Measurements from ENCODE around the gene RPS6KL1.

Gene RPS6KL1, protein sequence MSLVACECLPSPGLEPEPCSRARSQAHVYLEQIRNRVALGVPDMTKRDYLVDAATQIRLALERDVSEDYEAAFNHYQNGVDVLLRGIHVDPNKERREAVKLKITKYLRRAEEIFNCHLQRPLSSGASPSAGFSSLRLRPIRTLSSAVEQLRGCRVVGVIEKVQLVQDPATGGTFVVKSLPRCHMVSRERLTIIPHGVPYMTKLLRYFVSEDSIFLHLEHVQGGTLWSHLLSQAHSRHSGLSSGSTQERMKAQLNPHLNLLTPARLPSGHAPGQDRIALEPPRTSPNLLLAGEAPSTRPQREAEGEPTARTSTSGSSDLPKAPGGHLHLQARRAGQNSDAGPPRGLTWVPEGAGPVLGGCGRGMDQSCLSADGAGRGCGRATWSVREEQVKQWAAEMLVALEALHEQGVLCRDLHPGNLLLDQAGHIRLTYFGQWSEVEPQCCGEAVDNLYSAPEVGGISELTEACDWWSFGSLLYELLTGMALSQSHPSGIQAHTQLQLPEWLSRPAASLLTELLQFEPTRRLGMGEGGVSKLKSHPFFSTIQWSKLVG

DNA sequence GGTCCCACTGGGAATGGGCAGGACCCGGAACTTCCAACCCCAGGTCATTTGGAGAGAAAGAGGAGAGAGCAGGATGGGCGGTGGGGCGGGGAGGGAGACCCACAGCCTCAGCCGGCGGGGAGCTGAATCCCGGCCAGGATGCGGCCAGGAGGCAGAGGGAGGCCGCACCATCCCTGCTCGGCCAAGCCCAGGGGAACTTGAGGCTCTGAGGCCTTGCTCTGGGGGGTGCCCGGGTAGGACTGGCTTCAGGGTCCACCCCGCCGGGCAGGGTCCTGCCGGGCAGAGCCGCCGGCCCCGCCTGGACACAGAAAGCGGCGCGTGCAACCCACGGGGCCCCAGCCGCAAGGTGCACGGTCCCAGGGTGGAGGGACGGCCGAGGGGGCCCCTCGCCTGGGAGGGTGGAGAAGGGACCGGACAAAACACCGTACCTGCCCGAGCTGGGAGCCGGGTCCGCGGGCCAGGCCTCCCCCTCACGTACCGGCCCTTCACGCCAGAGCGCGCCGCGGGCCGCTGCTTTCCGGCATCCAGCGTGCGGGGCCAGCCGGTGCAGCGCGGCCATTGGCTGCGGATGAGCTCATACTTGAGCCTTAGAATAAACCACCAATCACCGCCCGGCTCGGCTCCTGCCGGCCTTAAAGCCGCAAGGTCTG is at the start of gene RPS6KL1:
TSS of gene RPS6KL1 (minus strand) at position 509 of the 650 bp plus-strand sequence. CDS start 1,719 bp downstream, outside the sequence.
- peak; percentile 77 for DNase-seq

DNA sequence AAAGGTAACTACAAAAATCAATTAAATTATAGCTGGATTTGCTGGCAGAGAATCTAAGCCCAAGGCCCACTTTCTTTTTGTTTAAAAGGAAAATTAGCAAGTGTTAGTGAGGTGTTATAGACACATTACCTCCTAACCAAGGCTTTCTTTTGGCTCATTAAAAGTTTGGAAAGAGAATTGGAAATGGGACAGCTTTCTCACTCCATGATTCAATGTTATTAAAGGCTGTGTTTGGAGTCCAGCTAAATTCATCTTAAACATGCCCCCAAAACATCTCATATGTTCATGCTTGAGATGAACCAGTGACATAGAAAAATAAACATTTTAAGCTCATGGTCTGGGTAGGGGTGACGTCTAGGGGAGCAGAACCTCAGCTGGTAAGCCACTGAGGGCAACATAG is 45.8 kb upstream of the RPS6KL1 start:
- no peak for DNase-seq

DNA sequence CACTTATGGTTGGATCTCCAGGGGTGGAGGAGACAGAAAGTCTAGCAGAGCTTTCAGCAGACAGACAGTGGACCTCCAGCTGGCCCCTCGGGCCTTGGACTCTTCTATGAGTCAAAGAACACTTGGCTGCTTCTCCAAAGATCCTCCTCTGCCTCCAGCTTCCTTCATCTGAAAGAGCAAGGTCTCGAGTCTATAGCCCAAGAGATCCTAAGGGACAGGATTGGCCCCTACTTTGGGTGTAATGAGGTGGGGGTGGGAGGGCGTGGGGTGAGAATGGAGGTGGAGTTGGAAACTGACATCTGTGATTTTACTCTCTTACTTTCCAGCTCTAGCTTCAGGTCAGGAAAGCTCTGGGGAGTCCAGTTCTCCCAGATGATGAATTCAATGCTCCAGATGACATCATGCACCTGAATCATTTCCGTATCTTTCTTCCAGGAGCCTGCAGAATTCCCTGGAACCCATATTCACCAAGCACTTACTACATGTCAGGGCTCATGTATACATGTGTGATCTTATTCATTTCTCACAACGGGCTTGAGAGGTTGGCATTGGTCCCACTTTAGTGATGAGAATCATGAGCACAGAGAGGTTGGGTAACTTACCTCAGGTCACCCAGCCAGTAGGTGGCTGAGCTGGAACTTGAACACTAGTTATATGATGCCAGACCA is 42.6 kb upstream of the RPS6KL1 start:
- no peak for DNase-seq

DNA sequence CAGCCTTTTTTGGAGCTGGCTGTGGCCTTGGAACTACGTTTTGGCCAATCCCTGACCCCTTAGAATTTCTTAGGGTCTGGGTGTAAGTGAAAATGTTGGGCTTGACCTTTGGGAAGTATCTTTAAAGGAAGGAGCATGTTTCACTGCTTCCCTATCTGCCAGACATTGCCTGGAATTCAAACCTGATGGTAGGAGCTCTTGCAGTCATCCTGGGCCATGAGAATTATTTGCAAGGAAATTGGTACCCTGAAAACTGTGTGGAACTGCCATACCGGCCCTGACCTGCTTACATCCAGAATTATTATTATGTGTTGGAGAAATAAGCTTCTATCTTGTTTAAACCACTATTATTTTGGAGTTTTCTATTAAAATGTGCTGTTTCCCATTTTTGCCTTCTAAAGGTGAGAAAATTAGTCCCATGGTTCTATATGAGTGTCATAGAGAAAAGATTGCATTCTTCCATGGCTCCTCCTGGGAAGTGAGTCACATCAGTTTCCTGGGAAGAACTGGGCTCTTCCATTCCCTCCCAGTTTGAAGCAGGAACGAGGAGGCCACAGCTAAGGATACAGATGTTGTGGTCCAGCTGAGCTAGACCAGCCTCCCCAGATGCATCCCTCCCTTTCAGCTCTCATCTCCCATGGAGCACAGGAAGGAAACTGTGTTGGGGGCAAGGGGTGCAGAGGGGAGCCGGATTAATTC is 41.9 kb upstream of the RPS6KL1 start:
- no peak for DNase-seq

DNA sequence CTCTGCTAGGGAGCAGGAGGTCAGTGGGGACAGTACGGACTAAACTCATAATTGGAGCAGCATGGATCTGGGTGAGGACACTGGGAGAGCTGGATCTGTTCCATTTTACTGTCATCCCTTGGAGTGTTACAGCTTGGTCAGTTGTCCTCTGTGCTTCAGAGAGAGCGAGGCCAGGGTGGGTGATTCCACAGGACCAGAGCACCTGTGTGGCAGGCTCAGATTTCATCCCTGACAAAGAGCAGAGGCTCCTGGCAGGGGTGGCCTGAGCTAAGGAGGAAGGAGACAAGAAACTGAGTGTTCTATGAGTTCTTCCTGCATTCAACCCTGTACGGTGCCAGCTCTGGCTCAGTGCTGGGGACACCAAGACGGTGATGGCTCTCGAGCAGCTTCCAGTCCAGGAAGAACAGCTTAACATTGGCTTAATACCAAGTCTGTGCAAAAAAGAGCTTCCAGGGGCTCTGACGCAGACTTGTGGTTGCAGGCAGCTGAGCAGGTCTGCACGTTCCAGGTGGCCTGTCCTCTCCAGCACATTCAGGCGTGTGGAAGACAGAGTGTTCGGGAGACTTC is 40.7 kb upstream of the RPS6KL1 start:
- DNase-seq: no peak

DNA sequence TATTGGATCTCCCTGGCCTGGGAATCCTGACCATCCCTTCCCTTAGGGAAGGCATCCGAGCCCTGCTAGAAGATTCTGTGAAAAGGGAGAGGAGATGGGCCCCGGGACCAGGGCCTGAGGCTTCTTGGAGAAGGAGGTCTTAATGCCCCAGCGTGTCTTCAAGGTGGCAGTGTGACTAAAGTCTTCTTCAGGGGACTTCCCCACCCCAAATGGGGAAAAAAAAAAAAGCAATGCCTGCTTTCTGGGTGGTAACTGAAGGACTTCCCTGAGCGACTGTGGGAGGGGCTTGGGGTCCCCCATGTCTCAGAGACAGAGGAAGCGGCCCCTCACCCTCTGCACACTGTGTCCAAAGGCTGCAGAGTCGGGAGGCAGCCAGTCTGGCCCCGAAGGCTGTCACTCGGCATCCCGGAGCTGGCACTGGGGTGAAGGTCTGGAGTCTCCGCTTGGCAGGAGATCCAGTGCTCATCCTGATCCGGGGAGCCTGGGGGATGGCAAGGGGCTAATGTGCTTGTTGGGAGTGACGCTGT is 40.2 kb upstream of the RPS6KL1 start:
- DNase-seq: no peak

DNA sequence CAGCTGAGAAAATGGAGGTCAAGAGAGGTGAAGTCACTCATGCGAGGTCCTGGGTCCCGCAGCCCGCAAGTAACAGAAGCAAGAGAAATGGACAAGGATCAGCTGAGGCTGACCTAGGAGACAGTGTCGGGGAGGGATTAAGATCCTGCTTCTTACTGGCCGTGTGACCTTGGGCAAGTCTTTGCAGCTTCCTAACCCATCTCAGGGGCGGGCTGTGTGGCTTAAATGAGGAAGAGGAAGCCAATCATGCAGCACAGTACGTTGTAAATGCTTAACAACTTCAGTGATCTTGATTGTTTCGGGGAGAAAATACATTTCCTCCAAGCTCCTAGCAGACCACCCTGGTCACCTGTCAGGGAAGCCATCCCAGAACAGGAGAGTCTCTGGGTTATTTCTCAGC is 39.4 kb upstream of the RPS6KL1 start:
- peak; percentile 65 for DNase-seq

DNA sequence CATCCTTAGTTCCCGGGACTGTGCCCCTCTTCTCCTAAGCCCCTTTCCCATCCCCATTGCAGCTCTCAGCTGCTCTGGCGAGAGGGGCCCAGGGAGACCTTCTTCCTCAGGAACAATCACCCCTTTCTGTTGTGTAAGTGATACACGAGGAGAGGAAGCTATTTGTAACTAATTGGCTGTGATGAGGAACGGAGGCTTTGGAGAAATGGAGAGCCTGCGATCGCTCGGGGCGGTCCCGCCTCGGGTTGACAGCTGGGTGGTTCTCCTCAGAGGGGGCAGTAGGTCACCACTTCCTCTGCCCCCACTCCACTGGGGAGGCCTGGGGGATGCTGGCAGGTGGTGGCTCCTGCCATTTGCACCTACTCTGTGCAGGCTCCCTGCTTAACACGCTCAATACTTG is 39.0 kb upstream of the RPS6KL1 start:
- DNase-seq: peak; percentile 16

GRCh38 chr14:74961238-74961911 is 38.3 kb upstream of the RPS6KL1 start:
- no peak for DNase-seq

DNA sequence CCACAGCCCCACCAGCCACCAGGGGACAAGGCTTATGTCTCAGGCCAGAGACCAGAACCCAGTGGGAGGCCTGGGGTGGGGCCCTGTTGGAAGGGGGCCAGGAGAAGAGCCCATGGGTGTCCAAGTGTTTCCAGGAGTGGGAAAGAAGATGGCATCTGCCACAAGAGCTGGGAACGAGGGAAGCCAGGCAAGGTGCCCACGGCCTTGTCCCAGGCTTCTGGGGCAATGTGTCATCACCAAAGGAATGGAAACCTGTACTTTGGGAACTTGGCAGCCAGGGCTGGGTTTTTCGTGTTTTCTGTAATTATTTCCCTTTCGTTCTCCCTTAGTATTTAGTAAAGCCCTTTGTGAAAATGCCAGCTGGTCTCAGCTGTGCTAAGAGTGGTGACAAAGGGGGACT is 37.7 kb upstream of the RPS6KL1 start:
- DNase-seq: no peak

- DNase-seq: no peak
Observed at GRCh38 chr14:74959596-74960180, 36.6 kb upstream of the RPS6KL1 start.

GRCh38 chr14:74956280-74957072 is 33.4 kb upstream of the RPS6KL1 start:
- DNase-seq: no peak

DNA sequence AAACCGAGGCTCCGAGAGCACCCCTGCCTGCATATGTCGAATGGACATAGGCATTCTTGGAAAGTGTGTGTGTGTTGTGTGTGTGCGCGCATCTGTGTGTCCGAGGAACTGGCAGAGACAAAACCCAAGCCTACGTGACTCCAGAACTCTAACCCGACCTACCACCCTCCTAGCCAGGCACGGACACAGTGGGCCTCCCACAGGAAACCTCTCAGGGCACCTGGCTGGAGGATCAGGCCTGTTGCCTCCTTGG is 32.9 kb upstream of the RPS6KL1 start:
- DNase-seq: no peak

GRCh38 chr14:74955229-74956026 is 32.4 kb upstream of the RPS6KL1 start, which contains the start of gene PGF:
PGF (minus strand) TSS chr14:74955597; CDS start chr14:74955242, 355 bp downstream.
- DNase-seq: peak; percentile 74

- no peak for DNase-seq
Observed at GRCh38 chr14:74954947-74955228, 31.8 kb upstream of the RPS6KL1 start.

- DNase-seq: no peak
Observed at GRCh38 chr14:74954232-74954946, 31.3 kb upstream of the RPS6KL1 start.

GRCh38 chr14:74953686-74954085 is 30.6 kb upstream of the RPS6KL1 start:
- no peak for DNase-seq

- no peak for DNase-seq
Observed at GRCh38 chr14:74952697-74953484, 29.8 kb upstream of the RPS6KL1 start.
